ENCODE data around the gene PABPC3.

Gene PABPC3

DNA sequence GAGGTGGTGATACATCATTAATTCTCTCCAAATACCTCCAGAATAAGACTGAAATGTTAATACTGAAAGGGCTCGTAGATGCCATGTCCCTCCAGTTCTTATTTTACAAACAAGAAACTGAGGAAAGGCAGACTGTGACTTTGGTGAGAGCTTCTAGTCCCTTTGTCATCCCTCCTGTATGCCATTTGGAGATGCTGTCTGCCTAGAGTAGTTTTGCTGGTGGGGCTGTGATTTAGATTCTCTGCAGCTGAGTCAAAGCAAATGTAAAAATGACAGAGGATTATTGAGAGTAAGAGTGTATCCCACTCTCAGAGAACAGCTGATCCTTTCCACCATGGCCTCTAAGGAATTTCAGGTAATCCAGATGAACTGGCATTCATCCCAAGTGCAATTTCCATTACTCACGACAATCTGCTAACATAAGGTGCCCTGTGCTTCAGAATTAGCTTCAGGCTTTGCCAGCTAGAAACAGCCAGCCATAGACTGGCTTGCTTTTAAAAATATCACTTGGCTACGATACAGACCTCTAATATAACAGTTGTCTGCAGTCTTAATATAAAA is 16.8 kb downstream of the PABPC3 start:
- Histone ChIP-seq H3K4me3 (ENCODE audit: low read length) (no peak overlapping the region), H3K27ac (ENCODE audit: low read length) (no peak overlapping the region), H3K9ac (ENCODE audit: low read length) (no peak overlapping the region), H3K36me3 (ENCODE audit: control insufficient read depth, low read depth, low read length) (no peaks in the 10 kb centered on the region), H3K9me3 (ENCODE audit: control insufficient read depth, low read depth, low read length) (no peaks in the 10 kb centered on the region), H3K4me1 (ENCODE audit: control insufficient read depth, low read depth, low read length) (peaks cover 5% of the 10 kb centered on the region), H3K27me3 (ENCODE audit: control insufficient read depth, insufficient read depth, low read length) (no peaks in the 10 kb centered on the region)

DNA sequence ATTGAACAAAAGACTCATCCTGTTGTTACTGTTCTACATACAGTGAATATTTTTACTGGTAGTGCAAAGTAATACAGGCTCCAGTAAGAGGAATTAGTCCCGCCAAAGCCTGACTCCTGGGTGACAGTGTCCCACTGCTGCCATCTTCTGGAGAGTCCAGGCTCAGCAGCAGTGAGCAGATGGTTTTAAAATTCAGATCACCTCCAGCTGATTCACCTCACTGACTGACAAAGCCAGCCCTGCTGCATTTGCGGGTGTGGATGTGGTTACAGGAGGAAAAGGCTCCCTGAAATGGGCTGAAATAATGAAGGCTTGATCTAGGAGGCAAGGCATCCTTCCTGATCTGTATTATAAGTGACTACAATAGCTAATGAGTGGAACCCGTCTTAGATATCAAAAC is 18.3 kb downstream of the PABPC3 start:
- no peak overlapping the region for H3K27ac ChIP-seq (ENCODE audit: low read length)
- no peak overlapping the region for H3K9ac ChIP-seq (ENCODE audit: low read length)
- H3K27me3 ChIP-seq (ENCODE audit: control insufficient read depth, insufficient read depth, low read length) = no peaks in the 10 kb centered on the region
- no peaks in the 10 kb centered on the region for H3K36me3 ChIP-seq (ENCODE audit: control insufficient read depth, low read depth, low read length)
- no peaks in the 10 kb centered on the region for H3K9me3 ChIP-seq (ENCODE audit: control insufficient read depth, low read depth, low read length)
- H3K4me3 ChIP-seq (ENCODE audit: low read length) = no peak overlapping the region
- peaks cover 7% of the 10 kb centered on the region for H3K4me1 ChIP-seq (ENCODE audit: control insufficient read depth, low read depth, low read length)

DNA sequence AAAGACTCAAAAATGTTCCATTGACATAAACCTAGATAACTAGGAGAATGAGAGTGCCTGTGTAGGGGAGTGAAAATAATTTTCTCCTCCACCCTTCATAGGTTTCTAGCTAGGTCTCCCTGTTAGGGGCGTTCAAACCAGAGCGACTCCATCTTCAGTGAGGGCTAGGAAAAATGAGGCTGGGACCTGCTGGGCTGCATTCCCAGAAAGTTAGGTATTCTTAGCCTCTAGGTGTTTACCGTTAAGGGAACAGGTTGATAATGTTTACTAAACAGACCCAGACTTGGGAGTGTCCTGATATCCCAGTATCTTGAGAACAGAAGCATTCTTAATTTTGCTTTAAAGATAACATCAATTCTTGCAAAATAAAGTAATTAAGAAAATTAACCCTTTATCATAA is 20.1 kb downstream of the PABPC3 start:
- Histone ChIP-seq H3K4me3 (ENCODE audit: low read length) (no peak overlapping the region), H3K27ac (ENCODE audit: low read length) (no peak overlapping the region), H3K27me3 (ENCODE audit: control insufficient read depth, insufficient read depth, low read length) (no peaks in the 10 kb centered on the region), H3K4me1 (ENCODE audit: control insufficient read depth, low read depth, low read length) (peaks cover 7% of the 10 kb centered on the region), H3K9me3 (ENCODE audit: control insufficient read depth, low read depth, low read length) (no peaks in the 10 kb centered on the region), H3K9ac (ENCODE audit: low read length) (no peak overlapping the region), H3K36me3 (ENCODE audit: control insufficient read depth, low read depth, low read length) (no peaks in the 10 kb centered on the region)

DNA sequence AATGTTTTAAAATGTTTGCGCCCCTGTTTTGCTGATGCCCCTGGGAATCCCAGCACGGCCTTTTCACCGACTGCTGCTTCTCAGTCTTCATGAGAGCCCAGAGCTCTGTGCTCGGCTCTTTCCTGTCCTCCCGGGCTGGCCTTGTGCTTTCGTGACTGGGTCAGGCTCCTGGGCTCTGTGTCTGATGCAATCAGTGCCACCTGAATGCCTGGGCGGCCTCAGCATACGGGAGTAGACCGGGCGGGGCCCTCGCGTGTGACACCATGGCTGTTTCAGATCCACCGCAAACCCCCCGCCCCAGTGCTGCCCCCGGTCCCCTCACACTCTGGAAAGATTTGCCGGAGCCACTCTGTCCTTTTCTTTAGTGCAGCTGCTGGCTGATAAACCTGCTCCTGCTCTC is 21.4 kb downstream of the PABPC3 start:
- Histone ChIP-seq H3K27me3 (ENCODE audit: control insufficient read depth, insufficient read depth, low read length) (no peaks in the 10 kb centered on the region), H3K9me3 (ENCODE audit: control insufficient read depth, low read depth, low read length) (no peaks in the 10 kb centered on the region), H3K4me3 (ENCODE audit: low read length) (no peak overlapping the region), H3K4me1 (ENCODE audit: control insufficient read depth, low read depth, low read length) (peaks cover 7% of the 10 kb centered on the region), H3K36me3 (ENCODE audit: control insufficient read depth, low read depth, low read length) (no peaks in the 10 kb centered on the region), H3K27ac (ENCODE audit: low read length) (no peak overlapping the region), H3K9ac (ENCODE audit: low read length) (no peak overlapping the region)

DNA sequence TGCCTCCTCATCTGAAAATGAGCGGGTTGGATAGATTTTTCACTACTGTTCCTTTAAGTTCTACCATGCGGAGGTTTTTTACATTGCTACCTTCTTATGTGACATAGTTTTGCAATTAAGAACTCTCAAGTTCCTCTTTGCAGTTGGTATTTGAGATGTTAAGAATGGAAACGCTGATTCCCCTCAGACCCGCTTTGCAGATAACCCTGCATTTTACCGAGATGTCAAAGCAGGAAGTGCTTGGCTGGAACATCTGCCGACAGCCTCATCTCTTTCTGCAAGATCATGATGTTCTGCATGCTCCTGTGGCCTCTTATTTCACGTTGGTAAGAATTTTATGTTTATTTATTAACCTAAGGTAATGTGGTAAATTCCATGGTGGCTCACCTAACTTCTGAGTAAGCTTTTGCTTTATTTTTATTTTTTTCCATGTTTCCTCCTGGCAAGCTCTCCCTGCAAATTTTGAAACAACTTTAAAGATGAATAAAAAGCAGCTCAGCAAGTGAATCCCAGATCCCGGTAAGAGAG is 22.5 kb downstream of the PABPC3 start:
- Histone ChIP-seq H3K4me1 (ENCODE audit: control insufficient read depth, low read depth, low read length) (peaks cover 7% of the 10 kb centered on the region), H3K27me3 (ENCODE audit: control insufficient read depth, insufficient read depth, low read length) (no peaks in the 10 kb centered on the region), H3K27ac (ENCODE audit: low read length) (no peak overlapping the region), H3K9me3 (ENCODE audit: control insufficient read depth, low read depth, low read length) (no peaks in the 10 kb centered on the region), H3K36me3 (ENCODE audit: control insufficient read depth, low read depth, low read length) (no peaks in the 10 kb centered on the region), H3K4me3 (ENCODE audit: low read length) (no peak overlapping the region), H3K9ac (ENCODE audit: low read length) (no peak overlapping the region)

DNA sequence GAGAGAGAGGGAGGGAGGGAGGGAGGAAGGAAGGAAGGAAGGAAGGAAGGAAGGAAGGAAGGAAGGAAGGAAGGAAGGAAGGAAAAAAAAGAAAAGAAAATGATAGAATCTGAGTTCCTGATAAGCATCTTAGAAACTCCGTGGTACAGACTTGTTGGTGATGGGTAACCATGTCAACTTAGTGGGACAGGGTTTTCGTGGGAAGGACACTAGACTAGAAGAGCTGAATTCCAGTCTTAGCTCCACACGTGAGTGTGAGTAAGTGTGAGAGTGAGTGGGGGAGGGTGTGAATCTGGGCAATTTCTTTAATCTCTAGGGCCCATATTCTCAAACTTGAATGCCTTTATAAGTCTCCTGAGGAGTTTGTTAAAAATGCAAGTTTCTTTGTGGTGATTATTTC is 35.0 kb downstream of the PABPC3 start:
- Histone ChIP-seq H3K36me3 (ENCODE audit: control insufficient read depth, low read depth, low read length) (no peaks in the 10 kb centered on the region), H3K9ac (ENCODE audit: low read length) (no peak overlapping the region), H3K9me3 (ENCODE audit: control insufficient read depth, low read depth, low read length) (peaks cover 6% of the 10 kb centered on the region), H3K27ac (ENCODE audit: low read length) (no peak overlapping the region), H3K4me3 (ENCODE audit: low read length) (no peak overlapping the region), H3K4me1 (ENCODE audit: control insufficient read depth, low read depth, low read length) (peaks cover 23% of the 10 kb centered on the region), H3K27me3 (ENCODE audit: control insufficient read depth, insufficient read depth, low read length) (peaks cover 3% of the 10 kb centered on the region)

DNA sequence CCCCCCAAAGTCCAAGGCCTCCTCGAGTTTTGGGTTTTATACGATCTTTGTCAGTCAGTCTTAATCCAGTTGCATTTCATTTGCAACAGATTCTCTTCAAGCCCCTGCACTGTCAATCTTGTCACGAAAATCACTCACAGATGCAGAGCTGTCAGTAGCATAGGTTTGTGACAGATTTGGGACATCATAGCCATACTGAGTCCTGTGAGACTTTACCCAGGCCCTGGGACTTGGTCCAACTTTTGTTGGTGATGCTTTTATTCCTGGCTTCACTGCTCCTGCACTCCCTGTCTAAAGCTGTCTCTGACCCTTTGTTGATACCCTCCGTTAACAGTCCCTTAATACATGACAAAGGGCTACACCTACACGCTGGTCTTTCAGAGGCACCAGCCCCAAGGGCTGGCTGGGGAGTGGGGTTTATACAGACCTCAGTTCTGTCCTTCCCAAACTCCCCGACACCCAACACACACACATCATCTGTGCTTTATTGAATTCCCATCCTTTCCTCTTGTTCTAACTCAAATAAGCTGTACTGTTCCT is 36.0 kb downstream of the PABPC3 start:
- Histone ChIP-seq H3K27ac (ENCODE audit: low read length) (no peak overlapping the region), H3K36me3 (ENCODE audit: control insufficient read depth, low read depth, low read length) (no peaks in the 10 kb centered on the region), H3K9me3 (ENCODE audit: control insufficient read depth, low read depth, low read length) (peaks cover 6% of the 10 kb centered on the region), H3K4me3 (ENCODE audit: low read length) (no peak overlapping the region), H3K4me1 (ENCODE audit: control insufficient read depth, low read depth, low read length) (peaks cover 33% of the 10 kb centered on the region), H3K9ac (ENCODE audit: low read length) (no peak overlapping the region), H3K27me3 (ENCODE audit: control insufficient read depth, insufficient read depth, low read length) (peaks cover 3% of the 10 kb centered on the region)

DNA sequence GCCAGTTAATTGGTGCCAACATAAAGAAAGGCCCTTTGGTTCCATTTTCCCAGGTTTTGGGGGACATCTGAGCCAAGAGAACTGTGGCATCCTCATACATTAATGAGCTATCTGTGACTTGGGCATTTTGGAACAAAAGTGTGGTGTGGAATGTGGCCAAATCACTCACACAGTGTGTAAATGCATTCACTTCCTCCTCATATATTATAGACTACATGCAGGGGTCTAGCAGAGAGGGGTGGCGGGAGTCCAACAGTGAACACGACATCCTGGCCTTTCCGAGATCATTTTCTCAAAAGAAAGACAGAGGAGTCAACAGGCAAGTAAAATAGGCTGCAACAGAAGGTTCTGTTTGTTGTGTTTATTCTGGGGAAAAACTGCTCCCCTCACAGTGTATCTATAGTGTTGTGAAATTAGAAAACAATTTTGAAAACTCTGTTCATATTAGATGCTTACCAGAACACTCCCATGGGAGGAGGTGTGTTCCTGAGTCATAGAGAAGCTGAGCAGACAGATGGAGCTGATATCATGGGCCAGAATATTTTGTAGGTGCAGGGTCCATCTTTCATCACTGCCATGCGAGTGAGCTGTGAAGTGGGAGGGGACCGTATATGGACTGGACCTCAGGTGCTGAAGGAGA is 36.9 kb downstream of the PABPC3 start:
- H3K36me3 ChIP-seq (ENCODE audit: control insufficient read depth, low read depth, low read length) = no peaks in the 10 kb centered on the region
- H3K27ac ChIP-seq (ENCODE audit: low read length) = no peak overlapping the region
- no peak overlapping the region for H3K4me3 ChIP-seq (ENCODE audit: low read length)
- peaks cover 3% of the 10 kb centered on the region for H3K27me3 ChIP-seq (ENCODE audit: control insufficient read depth, insufficient read depth, low read length)
- H3K9ac ChIP-seq (ENCODE audit: low read length) = no peak overlapping the region
- peaks cover 6% of the 10 kb centered on the region for H3K9me3 ChIP-seq (ENCODE audit: control insufficient read depth, low read depth, low read length)
- peaks cover 40% of the 10 kb centered on the region for H3K4me1 ChIP-seq (ENCODE audit: control insufficient read depth, low read depth, low read length)

DNA sequence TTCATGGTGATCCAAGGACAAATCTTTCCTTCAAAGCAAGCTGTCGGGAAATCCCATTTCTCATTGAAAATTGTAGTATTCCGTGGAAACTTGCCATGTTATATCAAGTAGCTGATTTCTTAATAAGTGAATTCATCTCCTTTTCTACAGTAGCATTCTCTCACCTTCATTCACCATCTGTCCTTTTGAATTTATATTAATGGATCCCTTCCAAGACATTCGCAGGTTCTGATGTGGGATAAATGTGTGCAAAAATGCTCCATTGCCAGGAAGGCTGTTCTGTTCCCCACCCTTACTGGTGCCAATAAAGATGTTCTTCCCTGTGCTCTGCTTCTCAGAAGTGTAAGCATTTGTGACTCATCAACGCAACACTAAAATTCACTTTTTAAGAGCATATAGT is 40.0 kb downstream of the PABPC3 start:
- peaks cover 48% of the 10 kb centered on the region for H3K4me1 ChIP-seq (ENCODE audit: control insufficient read depth, low read depth, low read length)
- no peak overlapping the region for H3K27ac ChIP-seq (ENCODE audit: low read length)
- peaks cover 6% of the 10 kb centered on the region for H3K9me3 ChIP-seq (ENCODE audit: control insufficient read depth, low read depth, low read length)
- H3K4me3 ChIP-seq (ENCODE audit: low read length) = peak overlapping the region; percentile 36
- no peak overlapping the region for H3K9ac ChIP-seq (ENCODE audit: low read length)
- no peaks in the 10 kb centered on the region for H3K36me3 ChIP-seq (ENCODE audit: control insufficient read depth, low read depth, low read length)
- H3K27me3 ChIP-seq (ENCODE audit: control insufficient read depth, insufficient read depth, low read length) = peaks cover 3% of the 10 kb centered on the region

DNA sequence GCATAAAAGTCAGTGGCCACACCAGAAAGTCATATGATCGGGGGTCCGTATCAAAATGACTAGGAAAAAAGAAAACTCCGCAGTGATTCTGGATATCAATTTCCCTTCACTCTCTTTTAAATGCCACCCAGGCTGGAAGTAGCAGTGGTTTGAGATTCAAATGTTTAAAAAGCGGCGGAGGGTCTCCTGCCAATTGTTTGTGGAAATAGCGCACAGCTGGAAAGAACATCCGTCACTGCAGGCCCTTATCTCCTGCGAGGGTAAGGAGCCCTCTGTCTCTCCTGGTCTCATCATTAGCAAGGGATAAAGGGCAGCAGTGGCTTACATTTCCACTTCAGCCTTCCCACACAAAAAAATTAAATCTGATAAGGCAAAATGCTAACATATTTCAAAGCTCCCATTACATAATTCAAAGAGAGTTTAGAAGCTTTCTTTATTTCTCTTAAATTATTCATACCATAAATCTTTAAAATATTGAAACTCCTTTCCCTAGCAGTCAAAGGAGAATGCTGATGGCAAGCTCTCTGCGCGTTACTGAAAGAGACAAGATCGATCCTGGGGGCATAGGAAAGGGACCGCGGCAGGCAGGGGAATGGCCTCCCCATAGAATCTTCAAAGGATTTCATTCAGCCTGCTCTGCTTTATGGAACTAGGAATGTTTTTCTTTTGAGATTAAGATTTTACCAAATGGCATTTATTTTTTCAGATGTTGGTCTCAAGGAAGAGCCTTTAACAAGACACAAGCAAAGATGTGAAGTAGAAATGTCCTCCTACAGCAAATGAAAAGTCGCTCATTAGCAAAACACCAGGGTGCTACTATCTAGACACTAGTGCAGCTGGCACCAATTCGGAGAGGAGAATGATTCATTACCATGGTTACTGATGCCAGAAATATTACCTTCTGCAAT is 41.2 kb downstream of the PABPC3 start:
- no peaks in the 10 kb centered on the region for H3K36me3 ChIP-seq (ENCODE audit: control insufficient read depth, low read depth, low read length)
- peaks cover 37% of the 10 kb centered on the region for H3K4me1 ChIP-seq (ENCODE audit: control insufficient read depth, low read depth, low read length)
- H3K27ac ChIP-seq (ENCODE audit: low read length) = peak overlapping the region; percentile 9
- H3K9ac ChIP-seq (ENCODE audit: low read length) = peak overlapping the region; percentile 7
- H3K9me3 ChIP-seq (ENCODE audit: control insufficient read depth, low read depth, low read length) = peaks cover 6% of the 10 kb centered on the region
- peaks cover 3% of the 10 kb centered on the region for H3K27me3 ChIP-seq (ENCODE audit: control insufficient read depth, insufficient read depth, low read length)
- H3K4me3 ChIP-seq (ENCODE audit: low read length) = peak overlapping the region; percentile 36

DNA sequence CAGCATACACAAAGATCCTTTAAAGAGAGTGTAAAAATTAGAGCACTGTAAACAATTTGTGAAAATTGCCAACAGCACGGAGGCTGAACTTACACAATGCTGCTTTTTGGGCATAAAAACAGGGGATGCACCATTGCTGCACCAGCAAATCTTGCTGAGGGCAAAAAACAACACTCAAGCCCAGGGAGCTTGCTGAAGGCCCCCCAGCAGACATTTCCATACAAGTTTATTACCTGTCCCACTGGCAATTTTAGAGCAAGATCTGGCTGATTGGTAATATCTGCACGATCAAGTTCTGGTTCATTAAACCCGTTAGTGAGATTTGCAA is 41.8 kb downstream of the PABPC3 start:
- Histone ChIP-seq H3K4me3 (ENCODE audit: low read length) (peak overlapping the region; percentile 36), H3K36me3 (ENCODE audit: control insufficient read depth, low read depth, low read length) (no peaks in the 10 kb centered on the region), H3K9ac (ENCODE audit: low read length) (peak overlapping the region; percentile 7)

More for the DNA sequence above, 41.8 kb downstream of the PABPC3 start:
- H3K4me1 ChIP-seq (ENCODE audit: control insufficient read depth, low read depth, low read length) = peaks cover 31% of the 10 kb centered on the region
- peaks cover 6% of the 10 kb centered on the region for H3K9me3 ChIP-seq (ENCODE audit: control insufficient read depth, low read depth, low read length)
- H3K27ac ChIP-seq (ENCODE audit: low read length) = peak overlapping the region; percentile 1
- peaks cover 3% of the 10 kb centered on the region for H3K27me3 ChIP-seq (ENCODE audit: control insufficient read depth, insufficient read depth, low read length)

Measured in iPS-18a (cell line).